Measurements from ENCODE around the gene IHH.

The IHH gene

GRCh38 chr2:219079417-219079816, 18.7 kb upstream of the IHH start:
- TF ChIP-seq CTCF (IDR thresholded peaks at IDR 0.05; ENCODE audit: unreplicated experiment in 3 of 3): no peak
- Mint-ChIP-seq H3K27me3 (ENCODE audit: low read depth) (no peaks in the 10 kb centered on the region), H3K4me1 (no peaks in the 10 kb centered on the region), H3K9me3 (no peaks in the 10 kb centered on the region), H3K27ac (no peak overlapping the region), H3K36me3 (ENCODE audit: low read depth) (peaks cover 17% of the 10 kb centered on the region), H3K4me3 (no peak overlapping the region)

- TF ChIP-seq CTCF (IDR thresholded peaks at IDR 0.05; ENCODE audit: unreplicated experiment in 3 of 3): no peak
- Mint-ChIP-seq H3K27ac (no peak overlapping the region), H3K4me3 (no peak overlapping the region), H3K9me3 (no peaks in the 10 kb centered on the region), H3K4me1 (no peaks in the 10 kb centered on the region), H3K27me3 (ENCODE audit: low read depth) (no peaks in the 10 kb centered on the region), H3K36me3 (ENCODE audit: low read depth) (peaks cover 21% of the 10 kb centered on the region)
Observed at GRCh38 chr2:219078951-219079350, 18.2 kb upstream of the IHH start.

- Mint-ChIP-seq H3K27ac (no peak overlapping the region), H3K36me3 (ENCODE audit: low read depth) (peaks cover 23% of the 10 kb centered on the region), H3K9me3 (no peaks in the 10 kb centered on the region), H3K4me3 (no peak overlapping the region), H3K4me1 (no peaks in the 10 kb centered on the region), H3K27me3 (ENCODE audit: low read depth) (no peaks in the 10 kb centered on the region)
- TF ChIP-seq CTCF (IDR thresholded peaks at IDR 0.05; ENCODE audit: unreplicated experiment in 3 of 3): no peak
Observed at GRCh38 chr2:219078126-219078525, 17.4 kb upstream of the IHH start.

GRCh38 chr2:219076253-219076652, 15.5 kb upstream of the IHH start:
- Mint-ChIP-seq H3K4me3 (no peak overlapping the region), H3K27ac (no peak overlapping the region), H3K36me3 (ENCODE audit: low read depth) (peaks cover 23% of the 10 kb centered on the region), H3K4me1 (no peaks in the 10 kb centered on the region), H3K27me3 (ENCODE audit: low read depth) (no peaks in the 10 kb centered on the region), H3K9me3 (no peaks in the 10 kb centered on the region)
- TF ChIP-seq CTCF (IDR thresholded peaks at IDR 0.05; ENCODE audit: unreplicated experiment in 3 of 3): no peak

- Mint-ChIP-seq H3K27ac (no peak overlapping the region), H3K36me3 (ENCODE audit: low read depth) (peaks cover 23% of the 10 kb centered on the region), H3K9me3 (no peaks in the 10 kb centered on the region), H3K4me1 (no peaks in the 10 kb centered on the region), H3K27me3 (ENCODE audit: low read depth) (no peaks in the 10 kb centered on the region), H3K4me3 (no peak overlapping the region)
- peak; percentile 44 to 65 (median 60) for TF ChIP-seq CTCF (IDR thresholded peaks at IDR 0.05; ENCODE audit: unreplicated experiment in 3 of 3)
Observed at GRCh38 chr2:219073413-219074129, 12.8 kb upstream of the IHH start.

- Mint-ChIP-seq H3K27ac (no peak overlapping the region), H3K27me3 (ENCODE audit: low read depth) (no peaks in the 10 kb centered on the region), H3K9me3 (no peaks in the 10 kb centered on the region), H3K36me3 (ENCODE audit: low read depth) (peaks cover 23% of the 10 kb centered on the region), H3K4me3 (no peak overlapping the region), H3K4me1 (no peaks in the 10 kb centered on the region)
- no peak for TF ChIP-seq CTCF (IDR thresholded peaks at IDR 0.05; ENCODE audit: unreplicated experiment in 3 of 3)
Observed at GRCh38 chr2:219072741-219073250, 12.1 kb upstream of the IHH start.
